ENCODE data around the gene GJA5. TPM values are rescaled to one million over a fixed set of nuclear protein-coding genes. Genes with fewer than 3 reads are reported as not detected.

The GJA5 gene
- total RNA-seq, 1 donor from 2014 or later, result 189 TPM

DNA sequence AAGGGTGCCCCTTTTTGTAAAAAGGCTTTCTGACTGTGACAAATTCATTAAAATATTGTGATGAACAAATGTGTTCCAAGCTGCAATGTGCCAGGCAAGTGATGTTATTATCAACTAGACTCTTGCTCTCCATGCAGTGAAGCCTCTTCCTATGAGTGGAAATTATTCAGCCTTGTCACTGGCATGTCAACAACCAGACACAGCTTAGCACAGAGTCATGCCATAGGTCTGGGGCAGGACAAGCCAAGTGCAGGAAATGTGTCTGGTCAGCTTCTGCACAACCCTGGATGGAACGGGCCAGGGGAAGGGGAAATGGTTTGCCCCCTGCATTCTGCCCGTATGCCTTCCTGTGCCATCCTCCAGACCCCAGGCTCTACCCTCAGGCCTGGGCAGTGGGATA is 27.4 kb upstream of the GJA5 start:
- DNase-seq (ENCODE audit: low spot score), result no peak
- H3K9me3 Mint-ChIP-seq (ENCODE audit: unreplicated experiment), result no peaks in the 10 kb centered on the region
- no peaks in the 10 kb centered on the region for H3K36me3 Mint-ChIP-seq (ENCODE audit: low read depth, unreplicated experiment)
- no peak overlapping the region for H3K27ac Mint-ChIP-seq (ENCODE audit: unreplicated experiment)
- no peak overlapping the region for H3K4me3 Mint-ChIP-seq (ENCODE audit: unreplicated experiment)
- H3K27me3 Mint-ChIP-seq (ENCODE audit: unreplicated experiment), result no peaks in the 10 kb centered on the region
- TF ChIP-seq, protein P1, sequence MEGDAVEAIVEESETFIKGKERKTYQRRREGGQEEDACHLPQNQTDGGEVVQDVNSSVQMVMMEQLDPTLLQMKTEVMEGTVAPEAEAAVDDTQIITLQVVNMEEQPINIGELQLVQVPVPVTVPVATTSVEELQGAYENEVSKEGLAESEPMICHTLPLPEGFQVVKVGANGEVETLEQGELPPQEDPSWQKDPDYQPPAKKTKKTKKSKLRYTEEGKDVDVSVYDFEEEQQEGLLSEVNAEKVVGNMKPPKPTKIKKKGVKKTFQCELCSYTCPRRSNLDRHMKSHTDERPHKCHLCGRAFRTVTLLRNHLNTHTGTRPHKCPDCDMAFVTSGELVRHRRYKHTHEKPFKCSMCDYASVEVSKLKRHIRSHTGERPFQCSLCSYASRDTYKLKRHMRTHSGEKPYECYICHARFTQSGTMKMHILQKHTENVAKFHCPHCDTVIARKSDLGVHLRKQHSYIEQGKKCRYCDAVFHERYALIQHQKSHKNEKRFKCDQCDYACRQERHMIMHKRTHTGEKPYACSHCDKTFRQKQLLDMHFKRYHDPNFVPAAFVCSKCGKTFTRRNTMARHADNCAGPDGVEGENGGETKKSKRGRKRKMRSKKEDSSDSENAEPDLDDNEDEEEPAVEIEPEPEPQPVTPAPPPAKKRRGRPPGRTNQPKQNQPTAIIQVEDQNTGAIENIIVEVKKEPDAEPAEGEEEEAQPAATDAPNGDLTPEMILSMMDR (IDR thresholded peaks at IDR 0.05; ENCODE audit: unreplicated experiment), result no peak
- H3K4me1 Mint-ChIP-seq (ENCODE audit: unreplicated experiment), result peaks cover 57% of the 10 kb centered on the region

DNA sequence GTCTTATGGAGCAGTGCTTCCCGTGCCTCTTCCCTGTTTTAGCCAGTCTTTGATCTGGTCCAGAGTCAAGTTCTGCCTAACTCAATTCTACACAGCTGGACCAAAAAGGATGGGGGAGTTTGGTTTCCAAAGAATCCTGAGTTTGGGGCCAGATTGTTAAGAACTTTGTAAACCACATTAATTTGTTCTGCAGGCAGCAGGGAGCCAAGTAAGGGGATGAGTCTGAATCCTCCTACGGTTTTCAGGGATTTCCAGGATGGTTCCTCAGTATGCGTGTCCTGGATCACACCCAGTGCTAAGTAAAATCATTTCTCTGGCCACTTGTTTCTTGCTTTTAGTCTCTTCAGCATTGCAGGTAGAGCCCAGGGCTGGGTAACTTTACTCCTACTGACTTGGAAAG is 26.1 kb upstream of the GJA5 start:
- Mint-ChIP-seq H3K9me3 (ENCODE audit: unreplicated experiment) (no peaks in the 10 kb centered on the region), H3K36me3 (ENCODE audit: low read depth, unreplicated experiment) (no peaks in the 10 kb centered on the region), H3K27me3 (ENCODE audit: unreplicated experiment) (no peaks in the 10 kb centered on the region), H3K4me3 (ENCODE audit: unreplicated experiment) (no peak overlapping the region), H3K4me1 (ENCODE audit: unreplicated experiment) (peaks cover 60% of the 10 kb centered on the region), H3K27ac (ENCODE audit: unreplicated experiment) (no peak overlapping the region)
- DNase-seq (ENCODE audit: low spot score), result no peak
- TF ChIP-seq, protein P1 (IDR thresholded peaks at IDR 0.05; ENCODE audit: unreplicated experiment), result no peak

DNA sequence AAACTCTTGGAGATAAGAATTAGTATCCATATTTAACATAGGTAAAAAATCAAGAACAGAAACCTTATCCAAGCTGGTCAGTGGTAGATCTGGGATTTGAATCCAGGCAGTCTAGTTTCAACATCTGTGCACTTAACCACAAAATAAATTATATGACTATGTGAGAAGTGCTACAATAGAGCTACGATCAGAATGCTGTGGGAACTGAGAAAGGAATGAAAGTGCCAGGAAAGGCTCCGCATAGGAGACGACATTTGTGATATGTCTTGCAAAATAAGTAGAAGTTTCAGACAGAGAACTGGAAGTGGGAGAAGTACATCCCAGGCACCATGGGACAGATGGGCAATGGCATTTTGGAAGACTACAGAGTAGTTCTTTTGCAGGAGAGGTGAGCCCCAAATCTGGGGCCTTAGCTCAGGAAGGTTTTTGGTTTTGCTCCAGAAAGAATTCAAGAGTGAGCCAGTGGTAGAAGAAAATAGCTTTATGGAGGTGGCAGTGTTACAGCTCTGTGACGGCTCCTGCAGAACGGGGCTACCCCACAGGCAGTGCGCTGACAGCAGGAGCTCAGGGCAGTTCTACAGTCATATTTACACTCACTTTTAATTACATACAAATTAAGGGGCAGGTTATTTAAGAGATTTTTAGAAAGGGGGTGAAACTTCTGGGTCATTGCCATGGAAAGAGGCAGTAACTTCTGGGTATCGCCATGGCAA is 25.5 kb upstream of the GJA5 start:
- TF ChIP-seq, protein P1 (IDR thresholded peaks at IDR 0.05; ENCODE audit: unreplicated experiment), result no peak
- Mint-ChIP-seq H3K36me3 (ENCODE audit: low read depth, unreplicated experiment) (no peaks in the 10 kb centered on the region), H3K27ac (ENCODE audit: unreplicated experiment) (no peak overlapping the region), H3K9me3 (ENCODE audit: unreplicated experiment) (no peaks in the 10 kb centered on the region), H3K4me1 (ENCODE audit: unreplicated experiment) (peaks cover 65% of the 10 kb centered on the region), H3K27me3 (ENCODE audit: unreplicated experiment) (no peaks in the 10 kb centered on the region), H3K4me3 (ENCODE audit: unreplicated experiment) (no peak overlapping the region)
- DNase-seq (ENCODE audit: low spot score), result no peak

DNA sequence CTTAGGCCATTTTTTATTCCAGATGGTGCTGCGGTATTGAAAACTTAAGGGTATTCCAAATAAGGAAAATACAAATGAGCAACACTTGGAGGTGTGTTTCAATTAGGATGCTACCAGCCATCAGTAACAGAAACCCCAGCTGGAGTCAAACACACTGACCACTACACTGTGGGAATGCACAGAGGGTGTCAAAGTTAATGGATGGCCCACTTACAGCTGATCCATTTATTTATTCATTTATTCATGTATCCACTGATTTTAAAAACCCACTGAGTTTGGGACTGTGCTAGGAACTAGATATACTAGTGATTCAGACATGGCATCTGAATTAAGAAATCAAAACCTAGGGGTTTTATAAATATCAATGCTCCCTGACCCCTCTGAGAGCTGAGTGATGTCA is 24.5 kb upstream of the GJA5 start:
- TF ChIP-seq, protein P1 (IDR thresholded peaks at IDR 0.05; ENCODE audit: unreplicated experiment), result no peak
- Mint-ChIP-seq H3K36me3 (ENCODE audit: low read depth, unreplicated experiment) (no peaks in the 10 kb centered on the region), H3K27ac (ENCODE audit: unreplicated experiment) (no peak overlapping the region), H3K4me1 (ENCODE audit: unreplicated experiment) (peaks cover 75% of the 10 kb centered on the region), H3K27me3 (ENCODE audit: unreplicated experiment) (no peaks in the 10 kb centered on the region), H3K4me3 (ENCODE audit: unreplicated experiment) (no peak overlapping the region), H3K9me3 (ENCODE audit: unreplicated experiment) (no peaks in the 10 kb centered on the region)
- DNase-seq (ENCODE audit: low spot score), result no peak

DNA sequence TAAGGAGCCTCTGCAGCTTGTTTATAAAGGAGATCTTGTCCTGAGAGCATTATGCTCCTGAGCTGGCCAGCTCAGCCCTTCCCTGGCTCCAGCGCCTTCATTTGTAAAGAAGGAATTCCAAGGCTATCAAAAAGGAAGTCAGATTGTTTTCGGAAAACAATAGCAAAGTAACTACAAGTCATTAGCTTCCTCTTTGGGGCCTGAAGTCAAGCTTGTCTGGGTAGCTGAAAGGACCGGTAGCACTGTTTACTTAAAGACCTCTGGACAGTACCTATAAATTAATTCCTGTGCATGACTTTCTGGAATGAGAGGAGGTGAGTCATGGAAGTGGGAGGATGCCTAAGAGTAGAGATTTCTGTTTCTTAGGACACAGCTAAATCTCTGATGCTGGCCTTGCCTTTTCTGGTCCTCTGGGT is 20.7 kb upstream of the GJA5 start:
- Mint-ChIP-seq H3K27ac (ENCODE audit: unreplicated experiment) (peak overlapping the region; percentile 97), H3K9me3 (ENCODE audit: unreplicated experiment) (no peaks in the 10 kb centered on the region), H3K4me1 (ENCODE audit: unreplicated experiment) (peaks cover 64% of the 10 kb centered on the region), H3K27me3 (ENCODE audit: unreplicated experiment) (peaks cover 3% of the 10 kb centered on the region), H3K36me3 (ENCODE audit: low read depth, unreplicated experiment) (peaks cover 9% of the 10 kb centered on the region), H3K4me3 (ENCODE audit: unreplicated experiment) (peak overlapping the region; percentile 65)
- DNase-seq (ENCODE audit: low spot score), result peak; percentile 15
- TF ChIP-seq, protein P1 (IDR thresholded peaks at IDR 0.05; ENCODE audit: unreplicated experiment), result no peak
